Suprapubic skin (tissue), 3 donors: ENCODE measurements around the gene CPA1.

Experiments used
- EP300 ChIP-seq: sonication (generic); formaldehyde crosslinking; IDR thresholded peaks from one replicate; pipeline ENCODE4 v1.6.1; 2017; ENCODE audit warnings: antibody characterized with exemption
- POLR2A ChIP-seq, 2 donors: fragments of 450-650 bp; IDR thresholded peaks; one replicate each; pipeline ENCODE4 v1.6.1; 2017; ENCODE audit warnings: antibody characterized with exemption in 2 of 2, mild to moderate bottlenecking in 2 of 2, moderate library complexity in 2 of 2
- TF ChIP-seq, protein P1 (sequence below), 2 donors: fragments of 200-600 bp in 1 of 2; fragments of 450-650 bp in 1 of 2; sonication (generic) in 1 of 2; IDR thresholded peaks; one replicate each; pipeline ENCODE4 v1.5.1; 2016 to 2019; ENCODE audit warnings: antibody characterized with exemption in 2 of 2, mild to moderate bottlenecking in 1 of 2, moderate library complexity in 1 of 2

DNA sequence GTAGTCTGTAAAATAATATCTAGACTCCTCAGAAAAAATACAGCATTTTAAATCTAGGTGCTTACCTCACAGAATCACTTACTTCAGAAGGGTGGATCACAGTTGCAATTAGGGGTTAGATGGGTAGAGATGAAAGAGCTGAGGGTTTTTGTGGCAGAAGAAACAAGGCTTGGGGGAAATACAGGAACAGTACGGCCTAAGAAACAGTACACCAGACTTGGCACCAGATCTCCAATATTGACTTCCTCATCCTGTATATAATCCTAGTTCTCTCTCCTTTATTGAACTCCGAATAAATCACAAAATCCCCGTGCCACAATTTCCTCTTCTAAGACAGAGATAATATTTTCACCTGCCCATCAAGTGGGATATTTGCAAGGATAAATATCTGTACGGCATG lies 46.3 kb downstream of the CPA1 start:
- TF ChIP-seq, protein P1, sequence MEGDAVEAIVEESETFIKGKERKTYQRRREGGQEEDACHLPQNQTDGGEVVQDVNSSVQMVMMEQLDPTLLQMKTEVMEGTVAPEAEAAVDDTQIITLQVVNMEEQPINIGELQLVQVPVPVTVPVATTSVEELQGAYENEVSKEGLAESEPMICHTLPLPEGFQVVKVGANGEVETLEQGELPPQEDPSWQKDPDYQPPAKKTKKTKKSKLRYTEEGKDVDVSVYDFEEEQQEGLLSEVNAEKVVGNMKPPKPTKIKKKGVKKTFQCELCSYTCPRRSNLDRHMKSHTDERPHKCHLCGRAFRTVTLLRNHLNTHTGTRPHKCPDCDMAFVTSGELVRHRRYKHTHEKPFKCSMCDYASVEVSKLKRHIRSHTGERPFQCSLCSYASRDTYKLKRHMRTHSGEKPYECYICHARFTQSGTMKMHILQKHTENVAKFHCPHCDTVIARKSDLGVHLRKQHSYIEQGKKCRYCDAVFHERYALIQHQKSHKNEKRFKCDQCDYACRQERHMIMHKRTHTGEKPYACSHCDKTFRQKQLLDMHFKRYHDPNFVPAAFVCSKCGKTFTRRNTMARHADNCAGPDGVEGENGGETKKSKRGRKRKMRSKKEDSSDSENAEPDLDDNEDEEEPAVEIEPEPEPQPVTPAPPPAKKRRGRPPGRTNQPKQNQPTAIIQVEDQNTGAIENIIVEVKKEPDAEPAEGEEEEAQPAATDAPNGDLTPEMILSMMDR (IDR thresholded peaks at IDR 0.05), result no peak
- TF ChIP-seq POLR2A (IDR thresholded peaks at IDR 0.05) (no peak), EP300 (no peak)
